ENCODE measurements around the gene CASR. TPM values are rescaled to one million over a fixed set of nuclear protein-coding genes. Genes with fewer than 3 reads are reported as not detected.
"Not testable (repeated sequence)": the region's sequence is repeated elsewhere in the genome, so short reads cannot be mapped to it uniquely, and the experiment has no call there.

Gene CASR
- total RNA-seq, 1 experiment from 2014 or later, result not detected

DNA sequence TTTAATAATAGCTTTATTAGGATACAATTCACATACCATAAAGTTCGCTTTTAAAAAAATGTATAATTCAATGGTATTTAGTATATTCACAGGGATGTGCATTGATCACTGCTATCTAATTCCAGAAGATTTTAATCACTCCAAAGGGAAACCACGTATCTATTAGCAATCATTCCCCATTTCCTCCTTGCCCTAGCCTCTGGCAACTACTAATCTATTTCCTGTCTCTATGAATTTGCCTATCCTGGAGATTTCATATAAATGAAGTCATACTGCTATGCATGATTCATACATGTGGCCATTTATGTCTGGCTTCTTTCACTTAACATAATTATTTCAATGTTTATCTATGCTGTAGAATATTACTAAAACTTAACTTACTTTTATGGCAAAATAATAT, 32.0 kb upstream of the CASR start:
- H3K4me3 ChIP-seq (ENCODE audit: low read depth, low read length, poor library complexity, severe bottlenecking), result no peak overlapping the region
- intact Hi-C loops (cut with micrococcal nuclease; ENCODE audit: unreplicated experiment), result no loop called here
- DNase-seq (ENCODE audit: low spot score), result no peak
- TF ChIP-seq EZH2 (IDR thresholded peaks at IDR 0.05; ENCODE audit: borderline replicate concordance, low read depth, low read length, poor library complexity, severe bottlenecking), result no peak
- TF ChIP-seq, protein P1, sequence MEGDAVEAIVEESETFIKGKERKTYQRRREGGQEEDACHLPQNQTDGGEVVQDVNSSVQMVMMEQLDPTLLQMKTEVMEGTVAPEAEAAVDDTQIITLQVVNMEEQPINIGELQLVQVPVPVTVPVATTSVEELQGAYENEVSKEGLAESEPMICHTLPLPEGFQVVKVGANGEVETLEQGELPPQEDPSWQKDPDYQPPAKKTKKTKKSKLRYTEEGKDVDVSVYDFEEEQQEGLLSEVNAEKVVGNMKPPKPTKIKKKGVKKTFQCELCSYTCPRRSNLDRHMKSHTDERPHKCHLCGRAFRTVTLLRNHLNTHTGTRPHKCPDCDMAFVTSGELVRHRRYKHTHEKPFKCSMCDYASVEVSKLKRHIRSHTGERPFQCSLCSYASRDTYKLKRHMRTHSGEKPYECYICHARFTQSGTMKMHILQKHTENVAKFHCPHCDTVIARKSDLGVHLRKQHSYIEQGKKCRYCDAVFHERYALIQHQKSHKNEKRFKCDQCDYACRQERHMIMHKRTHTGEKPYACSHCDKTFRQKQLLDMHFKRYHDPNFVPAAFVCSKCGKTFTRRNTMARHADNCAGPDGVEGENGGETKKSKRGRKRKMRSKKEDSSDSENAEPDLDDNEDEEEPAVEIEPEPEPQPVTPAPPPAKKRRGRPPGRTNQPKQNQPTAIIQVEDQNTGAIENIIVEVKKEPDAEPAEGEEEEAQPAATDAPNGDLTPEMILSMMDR (conservative IDR thresholded peaks at IDR 0.05; ENCODE audit: low read depth, low read length), result no peak
- peaks cover 24% of the 10 kb centered on the region for H3K9me3 ChIP-seq (ENCODE audit: low read depth, low read length, poor library complexity, severe bottlenecking)
- H3K4me1 ChIP-seq (ENCODE audit: insufficient read depth, low read length, poor library complexity, severe bottlenecking), result no peaks in the 10 kb centered on the region
- H3K27ac ChIP-seq (ENCODE audit: low read depth, low read length, poor library complexity, severe bottlenecking), result no peak overlapping the region
- POLR2A ChIA-PET (ENCODE audit: low non-redundant PET), result no interaction called here
- BruUV-seq (replicated peaks), result no TSS peak
- no peaks in the 10 kb centered on the region for H3K27me3 ChIP-seq (replicated peaks; ENCODE audit: insufficient read depth, low read depth, low read length, poor library complexity)
- CTCF ChIA-PET, result no interaction called here
- no peaks in the 10 kb centered on the region for H3K36me3 ChIP-seq (ENCODE audit: insufficient read depth, low read length, poor library complexity, severe bottlenecking)

- BruUV-seq (replicated peaks); H3K4me1 ChIP-seq (ENCODE audit: insufficient read depth, low read length, poor library complexity, severe bottlenecking); intact Hi-C loops (cut with micrococcal nuclease; ENCODE audit: unreplicated experiment); DNase-seq (ENCODE audit: low spot score); H3K36me3 ChIP-seq (ENCODE audit: insufficient read depth, low read length, poor library complexity, severe bottlenecking); H3K9me3 ChIP-seq (ENCODE audit: low read depth, low read length, poor library complexity, severe bottlenecking); H3K27me3 ChIP-seq (replicated peaks; ENCODE audit: insufficient read depth, low read depth, low read length, poor library complexity); H3K4me3 ChIP-seq (ENCODE audit: low read depth, low read length, poor library complexity, severe bottlenecking); POLR2A ChIA-PET (ENCODE audit: low non-redundant PET); CTCF ChIA-PET; H3K27ac ChIP-seq (ENCODE audit: low read depth, low read length, poor library complexity, severe bottlenecking): not testable (repeated sequence)
Measured at GRCh38 chr3:122164983-122165382, 18.5 kb upstream of the CASR start.

- no peaks in the 10 kb centered on the region for H3K9me3 ChIP-seq (ENCODE audit: low read depth, low read length, poor library complexity, severe bottlenecking)
- H3K27ac ChIP-seq (ENCODE audit: low read depth, low read length, poor library complexity, severe bottlenecking), result no peak overlapping the region
- no peak overlapping the region for H3K4me3 ChIP-seq (ENCODE audit: low read depth, low read length, poor library complexity, severe bottlenecking)
- no peaks in the 10 kb centered on the region for H3K4me1 ChIP-seq (ENCODE audit: insufficient read depth, low read length, poor library complexity, severe bottlenecking)
- CTCF ChIA-PET, result no interaction called here
- no peak for DNase-seq (ENCODE audit: low spot score)
- BruUV-seq (replicated peaks), result no TSS peak
- TF ChIP-seq, protein P1 (conservative IDR thresholded peaks at IDR 0.05; ENCODE audit: low read depth, low read length), result no peak
- no peak for TF ChIP-seq EZH2 (IDR thresholded peaks at IDR 0.05; ENCODE audit: borderline replicate concordance, low read depth, low read length, poor library complexity, severe bottlenecking)
- H3K36me3 ChIP-seq (ENCODE audit: insufficient read depth, low read length, poor library complexity, severe bottlenecking), result no peaks in the 10 kb centered on the region
- POLR2A ChIA-PET (ENCODE audit: low non-redundant PET), result no interaction called here
- no peaks in the 10 kb centered on the region for H3K27me3 ChIP-seq (replicated peaks; ENCODE audit: insufficient read depth, low read depth, low read length, poor library complexity)
- intact Hi-C loops (cut with micrococcal nuclease; ENCODE audit: unreplicated experiment), result no loop called here
Measured at GRCh38 chr3:122167630-122168029, 15.8 kb upstream of the CASR start.

GRCh38 chr3:122168044-122168443, 15.4 kb upstream of the CASR start:
- Histone ChIP-seq H3K36me3 (ENCODE audit: insufficient read depth, low read length, poor library complexity, severe bottlenecking) (no peaks in the 10 kb centered on the region), H3K27me3 (replicated peaks; ENCODE audit: insufficient read depth, low read depth, low read length, poor library complexity) (no peaks in the 10 kb centered on the region), H3K4me3 (ENCODE audit: low read depth, low read length, poor library complexity, severe bottlenecking) (no peak overlapping the region), H3K27ac (ENCODE audit: low read depth, low read length, poor library complexity, severe bottlenecking) (no peak overlapping the region), H3K4me1 (ENCODE audit: insufficient read depth, low read length, poor library complexity, severe bottlenecking) (no peaks in the 10 kb centered on the region), H3K9me3 (ENCODE audit: low read depth, low read length, poor library complexity, severe bottlenecking) (no peaks in the 10 kb centered on the region)
- BruUV-seq (replicated peaks), result no TSS peak
- CTCF ChIA-PET, result no interaction called here
- no peak for DNase-seq (ENCODE audit: low spot score)
- TF ChIP-seq, protein P1 (conservative IDR thresholded peaks at IDR 0.05; ENCODE audit: low read depth, low read length), result no peak
- TF ChIP-seq EZH2 (IDR thresholded peaks at IDR 0.05; ENCODE audit: borderline replicate concordance, low read depth, low read length, poor library complexity, severe bottlenecking), result no peak
- intact Hi-C loops (cut with micrococcal nuclease; ENCODE audit: unreplicated experiment), result no loop called here
- POLR2A ChIA-PET (ENCODE audit: low non-redundant PET), result no interaction called here

All from A673 (cell line).